Neural crest cell (in vitro differentiated cells): ENCODE results near the gene CYP2A6. TPM values are rescaled to one million over a fixed set of nuclear protein-coding genes. Genes with fewer than 3 reads are reported as not detected.
A peak's percentile ranks its signal among the peaks of the same experiment; 100 is the strongest.
"Not testable (repeated sequence)": the region's sequence is repeated elsewhere in the genome, so short reads cannot be mapped to it uniquely, and the experiment has no call there.

Experiments used
- DNase-seq: peaks from one replicate; pipeline ENCODE4 v3.0.0; 2021; ENCODE audit warnings: low read depth, mixed read lengths, low spot score
- H3K27ac Mint-ChIP-seq: one replicate; pipeline ENCODE4 v1.8.0; 2021; ENCODE audit warnings: mild to moderate bottlenecking, mixed read lengths; ENCODE audit not compliant: unreplicated experiment
- H3K27me3 Mint-ChIP-seq: 2 replicates; pipeline ENCODE4 v1.8.0; 2021; ENCODE audit warnings: low read depth, mild to moderate bottlenecking, mixed read lengths
- H3K36me3 Mint-ChIP-seq: 2 replicates; pipeline ENCODE4 v1.8.0; 2021; ENCODE audit warnings: low read depth, mild to moderate bottlenecking, mixed read lengths
- H3K4me1 Mint-ChIP-seq: 2 replicates; pipeline ENCODE4 v1.8.0; 2021; ENCODE audit warnings: mixed read lengths
- H3K4me3 Mint-ChIP-seq: one replicate; pipeline ENCODE4 v1.8.0; 2021; ENCODE audit warnings: mild to moderate bottlenecking, mixed read lengths
- H3K9me3 Mint-ChIP-seq: 2 replicates; pipeline ENCODE4 v1.8.0; 2021; ENCODE audit warnings: mixed read lengths
- CTCF ChIP-seq: fragments of 200-600 bp; sonication (generic); conservative IDR thresholded peaks from 2 replicates; pipeline ENCODE4 v1.5.0; 2021; ENCODE audit warnings: antibody characterized with exemption, mild to moderate bottlenecking
- total RNA-seq: library from RNA; stranded (reverse); gene quantifications from 2 replicates; pipeline ENCODE4 v1.2.1, GENCODE V29; 2021

Gene CYP2A6
- total RNA-seq, 1 donor from 2014 or later: not detected

GRCh38 chr19:40811478-40812341 is 38.5 kb downstream of the CYP2A6 start:
- TF ChIP-seq CTCF: peak; percentile 41
- peaks cover 40% of the 10 kb centered on the region for H3K4me1 Mint-ChIP-seq
- peak overlapping the region; percentile 78 for H3K27ac Mint-ChIP-seq
- DNase-seq: no peak
- H3K27me3 Mint-ChIP-seq: peaks cover 44% of the 10 kb centered on the region
- peaks cover 3% of the 10 kb centered on the region for H3K36me3 Mint-ChIP-seq
- no peaks in the 10 kb centered on the region for H3K9me3 Mint-ChIP-seq
- peak overlapping the region; percentile 89 for H3K4me3 Mint-ChIP-seq

DNA sequence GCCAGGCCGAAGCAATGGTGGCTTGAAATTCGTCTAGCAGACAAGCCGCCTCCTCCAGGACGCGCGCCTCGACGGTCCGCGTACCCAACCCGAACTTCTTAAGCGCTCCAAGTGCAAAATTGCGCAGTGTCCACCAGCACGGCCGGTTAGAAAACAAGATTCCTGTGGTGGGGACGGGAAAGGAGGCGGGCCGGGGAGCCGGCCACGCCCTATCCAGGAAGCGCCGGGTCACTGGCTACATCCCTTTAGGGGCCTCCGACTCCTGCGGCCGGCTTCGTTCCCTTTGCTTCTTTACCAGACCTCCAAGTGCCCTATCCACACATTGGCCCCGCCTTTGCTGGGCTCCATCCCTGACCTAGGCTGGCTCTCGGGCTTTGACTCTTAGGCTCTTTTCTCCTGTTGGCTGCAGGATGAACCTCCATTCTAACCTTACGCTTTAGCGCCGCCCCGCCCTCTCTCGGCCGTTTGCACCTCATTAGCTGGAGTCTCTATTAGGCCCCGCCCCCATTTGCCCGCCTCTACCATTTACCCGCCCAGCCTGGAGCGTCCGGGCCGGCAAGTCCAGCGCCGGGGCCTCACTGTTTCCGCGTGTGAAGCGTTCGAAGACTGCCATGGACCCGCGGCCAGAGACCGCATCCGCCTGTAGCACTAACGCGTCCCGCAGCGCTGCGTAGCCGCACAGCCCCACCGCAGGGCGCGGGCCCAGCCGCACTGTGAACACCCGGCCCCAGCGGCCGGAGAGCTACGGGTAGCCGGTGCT is 39.4 kb downstream of the CYP2A6 start:
- peak; percentile 64 for DNase-seq
- H3K27me3 Mint-ChIP-seq: peaks cover 42% of the 10 kb centered on the region
- H3K36me3 Mint-ChIP-seq, H3K9me3 Mint-ChIP-seq: not testable (repeated sequence)
- H3K4me3 Mint-ChIP-seq: peak overlapping the region; percentile 91
- peak overlapping the region; percentile 79 for H3K27ac Mint-ChIP-seq
- peaks cover 49% of the 10 kb centered on the region for H3K4me1 Mint-ChIP-seq
- TF ChIP-seq CTCF: peak; percentile 12

- DNase-seq: no peak
- H3K9me3 Mint-ChIP-seq: no peaks in the 10 kb centered on the region
- peak overlapping the region; percentile 91 for H3K4me3 Mint-ChIP-seq
- TF ChIP-seq CTCF: no peak
- H3K27ac Mint-ChIP-seq: no peak overlapping the region
- peaks cover 52% of the 10 kb centered on the region for H3K4me1 Mint-ChIP-seq
- H3K36me3 Mint-ChIP-seq: peaks cover 3% of the 10 kb centered on the region
- peaks cover 38% of the 10 kb centered on the region for H3K27me3 Mint-ChIP-seq
Observed at GRCh38 chr19:40810160-40810559, 40.1 kb downstream of the CYP2A6 start.

DNA sequence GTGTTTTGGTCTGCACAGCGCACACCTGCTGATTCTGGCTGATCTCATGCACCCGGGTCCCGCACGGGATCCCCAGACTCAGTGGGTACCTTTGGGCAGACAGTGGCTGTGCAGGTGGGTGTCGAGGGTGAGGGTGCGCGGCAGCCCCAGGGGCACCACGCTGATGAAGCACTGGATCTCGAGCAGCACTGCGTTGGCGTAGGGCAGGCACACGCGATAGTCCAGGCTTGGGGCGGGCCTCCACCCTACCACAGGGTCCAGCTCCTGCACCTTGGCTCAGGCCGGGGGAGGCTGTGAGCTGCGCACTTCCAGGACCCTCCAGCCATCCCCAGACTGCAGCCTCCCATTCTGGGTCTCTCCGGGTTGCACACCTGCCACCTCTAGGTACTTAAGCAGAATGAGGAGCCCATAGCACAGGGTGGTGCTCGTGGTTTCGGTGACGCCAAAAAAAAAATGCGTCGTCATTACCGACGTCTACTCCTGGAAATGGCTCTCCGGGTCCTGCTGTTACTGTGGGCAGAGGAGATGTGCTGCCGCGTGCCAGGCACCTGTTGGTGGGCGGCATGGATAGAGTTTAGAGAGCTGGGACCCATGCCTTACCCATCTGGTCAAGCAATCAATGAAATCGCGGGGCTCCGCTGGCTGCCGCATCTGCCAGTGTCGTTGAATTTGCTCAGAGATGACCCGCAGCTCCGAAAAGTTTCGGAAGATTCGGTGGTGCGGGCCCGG is 40.7 kb downstream of the CYP2A6 start:
- TF ChIP-seq CTCF: no peak
- Mint-ChIP-seq H3K4me1 (peaks cover 59% of the 10 kb centered on the region), H3K27ac (no peak overlapping the region)

DNA sequence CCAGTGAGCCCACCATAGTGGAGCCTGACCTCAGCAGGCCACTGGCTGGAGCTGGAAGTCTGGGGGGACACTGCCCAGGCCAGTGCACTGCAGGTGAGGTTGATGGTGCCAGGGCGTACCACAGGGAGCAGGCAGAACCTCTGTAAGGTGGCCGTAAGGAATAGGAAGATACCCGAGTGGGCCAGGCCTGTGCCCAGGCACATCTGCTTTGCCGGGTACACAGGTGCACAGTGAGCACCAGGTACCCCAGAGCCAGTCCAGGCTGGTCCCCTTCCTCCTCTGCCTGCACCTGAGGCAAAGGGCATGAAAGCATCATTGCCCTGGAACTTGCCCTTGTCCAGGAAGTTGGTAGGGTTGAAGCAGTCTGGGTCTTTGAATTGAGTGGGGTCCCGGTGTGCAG is 41.8 kb downstream of the CYP2A6 start:
- Mint-ChIP-seq H3K4me1 (peaks cover 69% of the 10 kb centered on the region), H3K9me3 (no peaks in the 10 kb centered on the region), H3K36me3 (peaks cover 3% of the 10 kb centered on the region), H3K27ac (no peak overlapping the region), H3K4me3 (peak overlapping the region; percentile 15), H3K27me3 (peaks cover 21% of the 10 kb centered on the region)
- no peak for TF ChIP-seq CTCF
- no peak for DNase-seq

More for the DNA sequence above, 40.7 kb downstream of the CYP2A6 start:
- Mint-ChIP-seq H3K9me3 (no peaks in the 10 kb centered on the region), H3K4me3 (peak overlapping the region; percentile 91), H3K36me3 (peaks cover 3% of the 10 kb centered on the region), H3K27me3 (peaks cover 32% of the 10 kb centered on the region)
- DNase-seq: no peak
